GM12891 (cell line): ENCODE data around the gene SRI.

Source experiments
- PAX5 ChIP-seq: IDR thresholded peaks from 2 replicates; pipeline ENCODE4 v1.6.1; 2011; ENCODE audit warnings: low read length, moderate library complexity, mild to moderate bottlenecking; ENCODE audit not compliant: insufficient read depth, severe bottlenecking
- POLR2A ChIP-seq: IDR thresholded peaks from 2 replicates; pipeline ENCODE4 v1.6.1; 2011; ENCODE audit warnings: low read depth, low read length, control low read depth
- POLR2AphosphoS5 ChIP-seq: IDR thresholded peaks from 2 replicates; pipeline ENCODE4 v1.6.1; 2011; ENCODE audit warnings: low read depth, low read length, control low read depth
- TAF1 ChIP-seq: IDR thresholded peaks from 2 replicates; pipeline ENCODE4 v1.6.1; 2011; ENCODE audit warnings: low read depth, low read length, control low read depth

DNA sequence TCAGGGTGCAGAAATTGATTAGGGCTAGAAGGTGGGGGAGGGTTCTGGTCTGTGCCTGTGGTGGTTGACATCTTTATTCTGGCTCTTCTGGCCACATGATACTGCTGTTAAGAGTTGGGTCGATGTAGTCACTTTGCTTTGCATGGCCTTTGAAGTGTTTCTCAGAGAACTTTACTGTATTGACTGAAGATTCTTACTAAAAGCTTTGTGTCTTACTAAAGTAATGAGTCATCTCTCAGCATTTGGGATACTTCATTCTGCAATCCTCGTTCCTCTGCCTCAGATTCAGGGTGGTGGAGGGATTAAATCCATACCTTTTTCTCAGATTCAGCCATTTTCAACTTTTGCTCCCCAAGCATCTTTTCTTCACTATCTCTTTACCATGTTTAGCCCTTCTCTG lies 48.2 kb upstream of the SRI start:
- TF ChIP-seq POLR2A (no peak), POLR2AphosphoS5 (no peak), TAF1 (no peak), PAX5 (no peak)
